Measurements from ENCODE around the gene ANKRD28. TPM values are rescaled to one million over a fixed set of nuclear protein-coding genes. Genes with fewer than 3 reads are reported as not detected.
A peak's percentile ranks its signal among the peaks of the same experiment; 100 is the strongest.

The ANKRD28 gene
- total RNA-seq, 3 donors from 2014 or later: 80.8 to 99.2 (median 89.8) TPM

- Histone ChIP-seq H3K27me3 (no peaks in the 10 kb centered on the region), H3K27ac (no peak overlapping the region), H3K9me3 (no peaks in the 10 kb centered on the region), H3K4me1 (peaks cover 0 to 7% of the 10 kb centered on the region in 2 donors), H3K36me3 (no peaks in the 10 kb centered on the region), H3K4me3 (no peak overlapping the region)
- TF ChIP-seq POLR2AphosphoS5 (IDR thresholded peaks at IDR 0.05) (no peak), CTCF (IDR thresholded peaks at IDR 0.05) (no peak), POLR2A (IDR thresholded peaks at IDR 0.05) (no peak)
- intact Hi-C loops (cut with DNase I; ENCODE audit: low total_unique reads): no loop called here
- DNase-seq (ENCODE audit: low spot score in 2 of 2): no peak
These were observed 166.2 kb downstream of the ANKRD28 start for GRCh38 chr3:15631426-15632211.

- H3K27ac ChIP-seq: peak overlapping the region; percentile 40 to 53
- no peak for TF ChIP-seq CTCF (IDR thresholded peaks at IDR 0.05)
- TF ChIP-seq POLR2A (IDR thresholded peaks at IDR 0.05): no peak
- TF ChIP-seq POLR2AphosphoS5 (IDR thresholded peaks at IDR 0.05): no peak
- no peaks in the 10 kb centered on the region for H3K9me3 ChIP-seq
- H3K27me3 ChIP-seq: no peaks in the 10 kb centered on the region
- DNase-seq (ENCODE audit: low spot score in 2 of 2): no peak
- peaks cover 0 to 7% of the 10 kb centered on the region in 2 donors for H3K4me1 ChIP-seq
- H3K4me3 ChIP-seq: peak overlapping the region; percentile 17 to 40 (median 31)
- intact Hi-C loops (cut with DNase I; ENCODE audit: low total_unique reads): no loop called here
- no peaks in the 10 kb centered on the region for H3K36me3 ChIP-seq
These were observed 167.0 kb downstream of the ANKRD28 start for GRCh38 chr3:15630646-15631350.

- Histone ChIP-seq H3K4me1 (peaks cover 0 to 7% of the 10 kb centered on the region in 2 donors), H3K27ac (no peak overlapping the region), H3K27me3 (no peaks in the 10 kb centered on the region), H3K36me3 (no peaks in the 10 kb centered on the region), H3K4me3 (peak overlapping the region; percentile 17 to 40 (median 31)), H3K9me3 (no peaks in the 10 kb centered on the region)
- intact Hi-C loops (cut with DNase I; ENCODE audit: low total_unique reads): no loop called here
- peak in 1 of 2 donors; percentile 39 for DNase-seq (ENCODE audit: low spot score in 2 of 2)
- TF ChIP-seq POLR2A (IDR thresholded peaks at IDR 0.05): no peak
- peak; percentile 61 to 78 (median 66) for TF ChIP-seq CTCF (IDR thresholded peaks at IDR 0.05)
These were observed 167.8 kb downstream of the ANKRD28 start for GRCh38 chr3:15629860-15630597.

- TF ChIP-seq POLR2A (IDR thresholded peaks at IDR 0.05): no peak
- TF ChIP-seq POLR2AphosphoS5 (IDR thresholded peaks at IDR 0.05): no peak
- TF ChIP-seq CTCF (IDR thresholded peaks at IDR 0.05): no peak
- Histone ChIP-seq H3K9me3 (no peaks in the 10 kb centered on the region), H3K27ac (no peak overlapping the region), H3K27me3 (no peaks in the 10 kb centered on the region), H3K4me1 (no peaks in the 10 kb centered on the region), H3K36me3 (no peaks in the 10 kb centered on the region), H3K4me3 (no peak overlapping the region)
- intact Hi-C loops (cut with DNase I; ENCODE audit: low total_unique reads): no loop called here
- no peak for DNase-seq (ENCODE audit: low spot score in 2 of 2)
These were observed 168.8 kb downstream of the ANKRD28 start for GRCh38 chr3:15628967-15629366.

Data from breast epithelium (tissue), 4 donors.